SK-N-MC (cell line): ENCODE data around the gene POMGNT2.
"Not testable (repeated sequence)": the region's sequence is repeated elsewhere in the genome, so short reads cannot be mapped to it uniquely, and the experiment has no call there.

Source experiments
- DNase-seq: peaks from one replicate; pipeline ENCODE4 v3.0.0-alpha.2; 2011; ENCODE audit warnings: low read depth, low spot score
- H3K27ac ChIP-seq: fragments of 200-600 bp; sonication (generic); 2 replicates; pipeline ENCODE4 v1.5.1; 2016; ENCODE audit warnings: mixed run types
- H3K36me3 ChIP-seq: fragments of 200-600 bp; sonication (generic); 2 replicates; pipeline ENCODE4 v1.6.1; 2017; ENCODE audit warnings: antibody characterized with exemption, low read length, mixed read lengths; ENCODE audit not compliant: insufficient read depth
- H3K4me3 ChIP-seq: fragments of 200-600 bp; sonication (generic); 2 replicates; pipeline ENCODE4 v1.5.1; 2016
- H3K9ac ChIP-seq: fragments of 200-600 bp; sonication (generic); 2 replicates; pipeline ENCODE4 v1.8.0; 2017; ENCODE audit warnings: mixed run types, mixed read lengths; ENCODE audit not compliant: insufficient read length
- H3K9me3 ChIP-seq: fragments of 200-600 bp; sonication (generic); 2 replicates; pipeline ENCODE4 v1.6.1; 2017; ENCODE audit warnings: low read depth, mild to moderate bottlenecking, antibody characterized with exemption, low read length, moderate library complexity, mixed read lengths
- EZH2 ChIP-seq: fragments of 200-600 bp; sonication (generic); IDR thresholded peaks from one replicate; pipeline ENCODE4 v1.6.1; 2017; ENCODE audit warnings: antibody characterized with exemption
- FOXP2 ChIP-seq: optimal IDR thresholded peaks from 2 replicates; pipeline ENCODE3; 2011; ENCODE audit warnings: mild to moderate bottlenecking, moderate library complexity; ENCODE audit not compliant: insufficient read depth; ENCODE audit errors: extremely low read length, control extremely low read depth
- POLR2AphosphoS5 ChIP-seq: IDR thresholded peaks from 2 replicates; pipeline ENCODE4 v1.6.1; 2012; ENCODE audit warnings: mild to moderate bottlenecking, low read depth, low read length, borderline replicate concordance

Gene POMGNT2

DNA sequence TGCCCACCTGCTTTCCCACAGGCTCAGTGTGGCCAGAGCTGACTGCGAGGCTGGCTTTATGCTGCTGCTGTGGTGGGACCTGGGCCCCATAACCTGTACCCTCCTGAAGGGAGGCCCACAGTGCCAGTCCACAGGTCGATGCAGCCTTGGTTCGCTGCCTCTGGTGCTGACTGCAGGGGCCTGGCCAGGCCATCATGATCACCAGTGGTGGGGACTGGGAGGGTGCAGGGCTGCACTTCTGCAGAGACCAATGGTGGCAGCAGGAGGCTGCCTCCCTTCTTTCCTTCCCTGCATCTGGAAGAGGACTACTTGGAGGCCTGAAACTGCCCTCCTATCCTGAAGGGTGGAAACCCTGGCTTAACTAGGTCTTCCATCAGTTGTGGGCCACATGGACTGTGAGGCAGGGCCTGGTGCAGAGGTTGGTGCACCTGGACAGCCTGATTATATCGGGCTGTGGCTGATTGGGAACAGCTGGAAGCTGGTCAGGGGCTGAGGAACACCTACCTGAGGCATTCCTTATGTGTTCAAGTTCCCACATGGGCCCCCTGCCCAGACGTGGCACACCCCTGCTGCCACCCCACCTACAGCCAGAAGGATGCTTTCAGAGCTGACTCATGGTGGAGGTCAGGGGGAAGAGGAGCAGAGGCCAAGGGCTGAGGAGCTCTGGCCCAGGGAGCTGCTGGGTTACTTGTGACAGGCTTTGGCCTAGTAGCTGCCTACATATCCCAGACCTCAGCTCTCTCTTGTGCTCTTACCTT, 29.8 kb downstream of the POMGNT2 start:
- no peak for DNase-seq
- Histone ChIP-seq H3K4me3 (no peak overlapping the region), H3K9ac (no peak overlapping the region), H3K27ac (no peak overlapping the region), H3K9me3 (no peaks in the 10 kb centered on the region), H3K36me3 (no peaks in the 10 kb centered on the region)
- TF ChIP-seq EZH2 (no peak), POLR2AphosphoS5 (no peak), FOXP2 (no peak)

DNA sequence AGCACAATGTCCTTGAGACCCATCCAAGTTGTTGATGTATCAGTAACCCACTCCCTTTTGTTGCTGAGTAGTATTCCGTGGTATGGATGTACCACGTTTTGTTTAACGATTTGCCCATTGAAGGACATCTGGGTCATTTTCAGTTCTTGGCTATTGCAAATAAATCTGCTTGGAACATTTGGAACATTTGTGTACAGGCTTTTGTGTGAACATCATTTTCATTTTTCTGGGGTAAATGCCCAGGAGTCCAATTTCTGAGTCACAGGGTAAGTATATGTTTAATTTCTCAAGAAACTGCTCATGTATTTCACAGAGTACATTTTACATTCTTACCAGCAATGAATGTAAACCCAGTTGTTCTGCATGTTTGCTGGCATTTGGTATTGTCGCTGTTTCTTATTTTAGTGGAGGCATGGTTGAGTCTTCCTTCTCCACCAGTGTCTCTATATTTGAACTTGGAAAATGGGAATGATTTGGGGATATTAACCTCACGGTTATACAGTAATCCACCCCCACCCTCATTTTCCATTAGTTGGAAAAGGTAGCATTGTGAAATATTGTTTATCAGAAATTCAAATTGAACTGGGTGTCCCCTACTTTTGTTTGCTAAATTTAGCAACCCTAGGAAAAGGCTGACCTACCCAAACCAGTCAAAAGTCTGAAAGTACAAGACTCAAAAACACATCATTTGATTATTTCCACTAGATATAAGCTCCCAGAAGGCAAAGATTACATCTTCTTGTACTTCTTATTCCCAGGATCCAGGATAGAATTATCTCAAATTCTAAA, 30.8 kb downstream of the POMGNT2 start:
- TF ChIP-seq FOXP2 (no peak), EZH2 (no peak), POLR2AphosphoS5 (no peak)
- Histone ChIP-seq H3K9me3 (no peaks in the 10 kb centered on the region), H3K4me3 (no peak overlapping the region), H3K36me3 (no peaks in the 10 kb centered on the region), H3K9ac (no peak overlapping the region), H3K27ac (no peak overlapping the region)
- no peak for DNase-seq

DNA sequence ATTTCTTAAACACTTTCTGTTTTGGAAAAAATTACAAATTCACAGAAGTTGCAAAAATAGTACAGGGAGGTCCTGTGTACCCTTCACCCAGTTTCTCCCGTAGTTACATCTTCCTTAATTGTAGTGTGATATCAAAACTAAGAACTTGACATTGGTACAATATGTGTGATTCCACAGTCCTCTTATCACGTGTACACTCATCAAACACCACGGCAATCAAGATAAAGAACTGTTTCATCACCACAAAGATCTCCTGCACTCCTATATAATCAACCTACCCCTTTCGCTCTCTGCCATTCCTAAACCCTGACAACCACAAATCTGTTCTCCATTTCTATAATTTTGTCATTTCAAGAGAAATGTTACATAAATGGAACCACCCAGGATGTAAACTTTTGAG, 31.4 kb downstream of the POMGNT2 start:
- no peak overlapping the region for H3K9ac ChIP-seq
- H3K27ac ChIP-seq, result no peak overlapping the region
- no peaks in the 10 kb centered on the region for H3K9me3 ChIP-seq
- H3K36me3 ChIP-seq, result no peaks in the 10 kb centered on the region
- no peak for TF ChIP-seq FOXP2
- no peak overlapping the region for H3K4me3 ChIP-seq
- no peak for DNase-seq

DNA sequence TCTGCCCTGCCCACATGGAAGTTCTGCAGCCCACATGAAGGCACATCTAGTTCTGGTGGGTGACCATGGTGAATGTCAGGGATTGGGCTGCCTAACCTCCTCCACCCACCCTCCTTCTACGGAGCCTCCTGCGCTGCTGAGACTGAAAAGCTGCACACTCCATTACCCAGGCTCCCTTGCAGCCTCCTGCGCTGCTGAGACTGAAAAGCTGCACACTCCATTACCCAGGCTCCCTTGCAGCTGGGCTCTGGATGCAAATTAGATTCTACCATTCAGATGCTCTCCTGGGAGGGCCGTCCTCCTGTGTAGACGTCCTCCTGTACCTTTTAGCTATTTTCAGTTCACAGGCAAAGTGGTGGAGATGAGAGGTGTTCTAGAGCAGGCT, 32.1 kb downstream of the POMGNT2 start:
- Histone ChIP-seq H3K27ac (no peak overlapping the region), H3K9me3 (no peaks in the 10 kb centered on the region), H3K36me3 (no peaks in the 10 kb centered on the region), H3K9ac (no peak overlapping the region), H3K4me3 (no peak overlapping the region)
- TF ChIP-seq EZH2 (no peak), POLR2AphosphoS5 (no peak), FOXP2 (no peak)
- no peak for DNase-seq

DNA sequence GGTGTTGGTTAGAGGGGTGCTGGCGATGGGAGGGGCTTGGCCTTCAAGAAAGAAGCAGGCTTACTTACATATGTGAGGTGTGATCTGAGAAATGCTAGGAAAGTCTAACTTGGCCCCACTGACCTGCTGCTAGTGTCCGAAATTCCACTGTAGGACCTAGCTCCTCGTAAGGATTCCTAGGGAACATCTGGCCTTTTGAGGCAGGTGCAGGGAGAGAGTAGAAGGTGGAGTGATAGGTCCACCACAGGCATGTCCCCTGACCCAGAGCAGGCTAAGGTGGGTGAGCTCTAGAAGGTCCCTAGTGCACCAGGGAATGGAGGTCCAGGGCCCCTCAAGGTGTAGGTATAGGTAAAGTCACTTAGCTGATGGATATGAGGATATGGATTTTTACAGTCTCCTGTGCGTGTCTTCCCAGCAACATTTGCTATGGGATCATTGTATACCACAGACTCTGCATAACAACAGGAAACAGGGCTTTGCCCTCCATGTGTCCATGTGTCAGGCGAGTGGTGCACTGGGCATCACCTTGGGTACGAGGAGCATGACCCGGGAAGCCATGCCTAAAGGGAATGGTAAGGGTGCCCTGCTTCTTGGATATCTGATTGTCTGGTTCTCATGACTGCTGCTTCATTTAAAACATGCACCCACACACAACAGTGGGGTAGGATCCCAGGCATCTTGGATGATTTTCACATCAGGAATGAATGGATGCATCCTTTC, 32.6 kb downstream of the POMGNT2 start:
- Histone ChIP-seq H3K36me3 (no peaks in the 10 kb centered on the region), H3K9ac (no peak overlapping the region), H3K4me3 (no peak overlapping the region), H3K27ac (no peak overlapping the region), H3K9me3 (no peaks in the 10 kb centered on the region)
- no peak for DNase-seq
- TF ChIP-seq POLR2AphosphoS5, result no peak
- TF ChIP-seq FOXP2, result no peak
- no peak for TF ChIP-seq EZH2

GRCh38 chr3:43072361-43072760, 33.5 kb downstream of the POMGNT2 start:
- Histone ChIP-seq H3K36me3 (no peaks in the 10 kb centered on the region), H3K9me3 (no peaks in the 10 kb centered on the region), H3K9ac (no peak overlapping the region), H3K4me3 (no peak overlapping the region), H3K27ac (no peak overlapping the region)
- TF ChIP-seq FOXP2 (no peak), POLR2AphosphoS5 (no peak), EZH2 (no peak)
- no peak for DNase-seq

DNA sequence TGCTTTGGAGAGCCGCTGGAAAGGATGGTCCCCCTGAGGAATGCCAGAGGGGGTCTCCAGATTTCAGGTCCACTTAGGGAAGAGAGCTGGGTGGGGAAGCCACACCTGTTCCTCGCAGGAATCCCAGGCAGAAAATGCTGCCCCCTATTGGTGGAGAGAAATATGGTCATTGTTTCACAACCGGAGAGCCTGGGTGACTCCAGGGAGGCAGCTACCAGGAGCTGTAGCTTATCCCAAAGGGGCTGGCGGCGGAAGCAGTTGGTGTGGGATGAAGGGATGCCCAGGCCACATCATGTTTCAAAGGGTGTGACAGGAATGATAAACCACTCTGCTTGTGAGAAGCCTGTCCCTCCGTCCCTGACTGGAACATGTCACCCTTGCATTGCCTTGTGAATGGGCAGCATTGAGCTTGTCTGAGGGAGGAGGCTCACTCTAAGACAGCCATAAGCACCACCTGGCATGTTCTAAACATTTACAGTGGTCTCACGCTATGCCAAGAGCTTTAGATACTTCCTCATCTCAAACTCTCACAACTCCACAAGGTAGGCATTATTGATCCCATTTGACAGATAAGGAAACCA, 34.5 kb downstream of the POMGNT2 start:
- Histone ChIP-seq H3K27ac (no peak overlapping the region), H3K9ac (no peak overlapping the region), H3K36me3 (no peaks in the 10 kb centered on the region), H3K4me3 (no peak overlapping the region), H3K9me3 (no peaks in the 10 kb centered on the region)
- no peak for DNase-seq
- TF ChIP-seq FOXP2 (no peak), POLR2AphosphoS5 (no peak), EZH2 (no peak)

- not testable (repeated sequence) for H3K9ac ChIP-seq, H3K27ac ChIP-seq, H3K4me3 ChIP-seq, H3K36me3 ChIP-seq, H3K9me3 ChIP-seq, DNase-seq
Observed at GRCh38 chr3:43070670-43071069, 35.2 kb downstream of the POMGNT2 start.
